Nephron (organoid): ENCODE measurements around the gene GRM8.
A peak's percentile ranks its signal among the peaks of the same experiment; 100 is the strongest.

Experiments used
- H3K27ac Mint-ChIP-seq, 3 experiments: 2 replicates each; pipeline ENCODE4 v1.8.0; 2020; ENCODE audit warnings: mixed read lengths in 3 of 3, mild to moderate bottlenecking in 2 of 3, moderate library complexity in 1 of 3
- H3K27me3 Mint-ChIP-seq: 2 replicates; pipeline ENCODE4 v1.8.0; 2021; ENCODE audit warnings: low read depth, mild to moderate bottlenecking, moderate library complexity, mixed read lengths
- H3K36me3 Mint-ChIP-seq: 2 replicates; pipeline ENCODE4 v1.8.0; 2020; ENCODE audit warnings: low read depth, mixed read lengths
- H3K4me1 Mint-ChIP-seq: 2 replicates; pipeline ENCODE4 v1.8.0; 2020; ENCODE audit warnings: mixed read lengths
- H3K4me3 Mint-ChIP-seq, 3 experiments: 2 replicates each; pipeline ENCODE4 v1.8.0; 2020; ENCODE audit warnings: mild to moderate bottlenecking in 3 of 3, mixed read lengths in 3 of 3, moderate library complexity in 2 of 3
- H3K9me3 Mint-ChIP-seq: 2 replicates; pipeline ENCODE4 v1.8.0; 2020; ENCODE audit warnings: mixed read lengths
- TF ChIP-seq, protein P1 (sequence below), 3 experiments: fragments of 200-600 bp; sonication (generic); IDR thresholded peaks; one replicate each; pipeline ENCODE4 v1.5.0; 2021; ENCODE audit warnings: antibody characterized with exemption in 3 of 3; ENCODE audit not compliant: unreplicated experiment in 3 of 3

GRM8 gene

DNA sequence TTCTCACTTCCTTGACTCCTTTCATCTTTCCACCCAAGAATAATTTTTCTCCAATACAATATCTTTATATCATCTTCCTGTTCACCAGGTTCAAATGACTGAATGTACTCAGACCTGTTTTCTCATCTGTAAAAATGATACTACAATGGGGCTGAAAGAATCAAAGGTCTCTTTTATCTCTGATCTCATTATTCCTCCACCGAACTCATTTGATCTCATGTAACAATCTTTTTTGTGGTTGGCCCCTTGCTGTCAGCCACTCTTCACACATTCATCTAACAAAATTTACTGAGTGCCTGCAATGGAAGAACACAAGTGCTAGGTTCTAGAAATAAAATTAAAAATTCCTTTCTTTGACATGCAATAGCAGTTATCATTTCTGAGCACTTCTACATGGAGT is 65.0 kb downstream of the GRM8 start:
- TF ChIP-seq, protein P1, sequence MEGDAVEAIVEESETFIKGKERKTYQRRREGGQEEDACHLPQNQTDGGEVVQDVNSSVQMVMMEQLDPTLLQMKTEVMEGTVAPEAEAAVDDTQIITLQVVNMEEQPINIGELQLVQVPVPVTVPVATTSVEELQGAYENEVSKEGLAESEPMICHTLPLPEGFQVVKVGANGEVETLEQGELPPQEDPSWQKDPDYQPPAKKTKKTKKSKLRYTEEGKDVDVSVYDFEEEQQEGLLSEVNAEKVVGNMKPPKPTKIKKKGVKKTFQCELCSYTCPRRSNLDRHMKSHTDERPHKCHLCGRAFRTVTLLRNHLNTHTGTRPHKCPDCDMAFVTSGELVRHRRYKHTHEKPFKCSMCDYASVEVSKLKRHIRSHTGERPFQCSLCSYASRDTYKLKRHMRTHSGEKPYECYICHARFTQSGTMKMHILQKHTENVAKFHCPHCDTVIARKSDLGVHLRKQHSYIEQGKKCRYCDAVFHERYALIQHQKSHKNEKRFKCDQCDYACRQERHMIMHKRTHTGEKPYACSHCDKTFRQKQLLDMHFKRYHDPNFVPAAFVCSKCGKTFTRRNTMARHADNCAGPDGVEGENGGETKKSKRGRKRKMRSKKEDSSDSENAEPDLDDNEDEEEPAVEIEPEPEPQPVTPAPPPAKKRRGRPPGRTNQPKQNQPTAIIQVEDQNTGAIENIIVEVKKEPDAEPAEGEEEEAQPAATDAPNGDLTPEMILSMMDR (IDR thresholded peaks at IDR 0.05; ENCODE audit: unreplicated experiment in 3 of 3), result no peak
- H3K4me3 Mint-ChIP-seq, result no peak overlapping the region
- H3K9me3 Mint-ChIP-seq, result no peaks in the 10 kb centered on the region
- H3K27me3 Mint-ChIP-seq, result no peaks in the 10 kb centered on the region
- no peaks in the 10 kb centered on the region for H3K36me3 Mint-ChIP-seq
- no peak overlapping the region for H3K27ac Mint-ChIP-seq
- no peaks in the 10 kb centered on the region for H3K4me1 Mint-ChIP-seq

DNA sequence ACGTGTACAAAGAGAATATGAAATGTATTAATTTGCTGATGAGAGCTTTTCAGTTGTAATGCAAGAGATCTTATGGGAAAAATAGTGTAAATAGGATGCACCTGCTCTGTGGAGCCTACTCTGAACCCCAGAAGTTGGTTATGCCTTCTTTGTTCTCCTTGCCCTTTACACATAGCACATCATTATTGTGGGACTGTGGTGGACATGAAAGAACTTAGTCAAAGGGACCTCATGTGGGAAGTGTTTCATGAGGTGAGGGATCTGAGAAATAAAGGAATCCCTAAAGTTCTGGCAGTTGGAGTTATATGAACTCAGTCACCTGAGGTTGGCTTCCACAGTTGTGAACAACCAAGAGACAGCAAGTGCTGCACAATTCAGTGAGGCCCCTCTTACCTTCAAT is 66.1 kb downstream of the GRM8 start:
- no peaks in the 10 kb centered on the region for H3K27me3 Mint-ChIP-seq
- no peaks in the 10 kb centered on the region for H3K4me1 Mint-ChIP-seq
- H3K36me3 Mint-ChIP-seq, result no peaks in the 10 kb centered on the region
- H3K4me3 Mint-ChIP-seq, result no peak overlapping the region
- H3K27ac Mint-ChIP-seq, result no peak overlapping the region
- no peaks in the 10 kb centered on the region for H3K9me3 Mint-ChIP-seq
- TF ChIP-seq, protein P1 (IDR thresholded peaks at IDR 0.05; ENCODE audit: unreplicated experiment in 3 of 3), result no peak

DNA sequence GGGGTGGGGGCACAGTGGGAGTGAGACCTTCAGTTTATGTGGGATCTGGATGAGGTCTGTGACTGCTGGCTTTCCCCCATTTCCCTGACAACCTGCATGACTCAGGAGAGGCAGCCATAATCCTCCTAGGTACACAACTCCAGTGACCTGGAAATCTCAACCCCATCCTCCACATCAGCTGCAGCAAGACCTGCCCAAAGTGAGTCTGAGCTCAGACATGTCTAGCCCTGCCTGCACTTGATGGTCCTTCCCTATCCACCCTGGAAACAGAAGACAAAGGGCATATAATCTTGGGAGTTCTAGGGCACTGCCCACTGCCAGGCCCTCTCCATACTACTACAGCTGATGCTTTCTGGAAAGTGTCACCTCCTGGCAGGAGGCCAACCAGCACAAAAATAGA is 75.6 kb downstream of the GRM8 start:
- Mint-ChIP-seq H3K27me3 (no peaks in the 10 kb centered on the region), H3K9me3 (peaks cover 38% of the 10 kb centered on the region), H3K27ac (no peak overlapping the region), H3K4me3 (no peak overlapping the region), H3K36me3 (no peaks in the 10 kb centered on the region), H3K4me1 (no peaks in the 10 kb centered on the region)
- TF ChIP-seq, protein P1 (IDR thresholded peaks at IDR 0.05; ENCODE audit: unreplicated experiment in 3 of 3), result no peak

DNA sequence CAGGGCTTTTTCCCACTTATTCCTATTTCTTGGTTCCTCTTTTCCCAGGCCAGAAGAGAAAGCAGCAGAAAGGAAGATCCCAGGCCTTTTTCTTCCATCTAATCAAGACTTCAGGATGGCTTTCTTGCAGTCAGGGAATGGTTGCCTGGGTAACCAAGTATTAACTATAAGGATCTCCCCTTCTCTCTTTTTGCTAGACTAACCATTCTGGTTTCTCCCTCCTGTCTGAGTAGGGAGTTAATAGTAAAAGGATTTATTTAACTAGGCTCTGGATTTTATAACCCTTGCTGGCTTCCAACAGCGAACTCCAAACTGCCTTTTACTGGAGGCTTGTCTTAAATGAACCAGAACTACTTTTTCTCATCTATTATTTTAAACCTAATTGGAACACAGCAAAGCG is 90.4 kb downstream of the GRM8 start:
- H3K4me1 Mint-ChIP-seq, result no peaks in the 10 kb centered on the region
- peak overlapping the region in 2 of 3 experiments; percentile 15 to 59 for H3K27ac Mint-ChIP-seq
- no peaks in the 10 kb centered on the region for H3K36me3 Mint-ChIP-seq
- TF ChIP-seq, protein P1 (IDR thresholded peaks at IDR 0.05; ENCODE audit: unreplicated experiment in 3 of 3), result no peak
- no peaks in the 10 kb centered on the region for H3K9me3 Mint-ChIP-seq
- H3K4me3 Mint-ChIP-seq, result no peak overlapping the region
- no peaks in the 10 kb centered on the region for H3K27me3 Mint-ChIP-seq

DNA sequence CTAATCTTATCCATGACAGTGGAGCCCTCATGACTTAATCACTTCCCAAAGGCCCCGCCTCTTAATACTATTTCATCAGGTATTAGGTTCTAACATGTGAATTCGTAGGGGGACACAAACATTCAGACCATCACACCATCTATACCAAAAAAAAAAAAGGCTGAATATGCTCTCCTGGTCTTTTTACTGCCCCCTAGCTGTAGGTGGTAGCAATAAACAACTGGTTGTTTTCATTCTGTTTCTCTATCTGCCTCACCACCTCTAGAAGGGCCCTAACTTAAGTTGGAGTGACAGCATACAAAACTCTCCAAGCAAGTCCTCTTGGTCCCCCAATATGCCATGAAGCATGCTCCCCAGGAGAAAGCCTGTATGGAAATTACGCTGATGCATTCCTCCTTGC is 94.1 kb downstream of the GRM8 start:
- TF ChIP-seq, protein P1 (IDR thresholded peaks at IDR 0.05; ENCODE audit: unreplicated experiment in 3 of 3), result no peak
- no peaks in the 10 kb centered on the region for H3K36me3 Mint-ChIP-seq
- no peaks in the 10 kb centered on the region for H3K4me1 Mint-ChIP-seq
- no peaks in the 10 kb centered on the region for H3K27me3 Mint-ChIP-seq
- H3K4me3 Mint-ChIP-seq, result no peak overlapping the region
- H3K27ac Mint-ChIP-seq, result no peak overlapping the region
- no peaks in the 10 kb centered on the region for H3K9me3 Mint-ChIP-seq

DNA sequence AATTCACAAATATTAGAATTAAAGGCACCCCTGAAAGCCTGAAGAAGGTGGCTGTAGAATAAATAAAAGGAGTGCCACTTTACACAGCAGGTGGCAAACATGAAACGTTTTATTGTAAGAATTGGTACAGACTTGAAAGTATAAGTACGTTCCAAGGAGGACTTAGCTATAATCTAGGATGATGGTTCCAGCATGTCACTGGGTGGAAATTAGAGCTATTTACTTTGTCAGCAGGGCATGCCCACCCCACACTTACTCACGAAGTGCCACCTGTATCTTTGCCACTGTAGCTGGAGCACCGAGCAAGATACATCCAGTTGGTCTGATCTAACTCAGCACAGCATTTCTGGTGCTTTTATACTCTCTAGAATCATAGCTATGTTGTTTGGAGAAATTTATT is 97.8 kb downstream of the GRM8 start:
- Mint-ChIP-seq H3K27me3 (no peaks in the 10 kb centered on the region), H3K27ac (no peak overlapping the region), H3K9me3 (no peaks in the 10 kb centered on the region), H3K4me3 (no peak overlapping the region), H3K4me1 (no peaks in the 10 kb centered on the region), H3K36me3 (no peaks in the 10 kb centered on the region)
- TF ChIP-seq, protein P1 (IDR thresholded peaks at IDR 0.05; ENCODE audit: unreplicated experiment in 3 of 3), result no peak
